HUDEP-2 (cell line): ENCODE data around the gene PLXNA2.

Experiments used
- DNase-seq, 76 experiments: peaks; one replicate each; lab custom pipeline; 2025; ENCODE audit not compliant: unreplicated experiment in 76 of 76; lab: John Stamatoyannopoulos, UW

The PLXNA2 gene

GRCh38 chr1:208129060-208129459 lies 115.1 kb downstream of the PLXNA2 start:
- no peak for DNase-seq

DNA sequence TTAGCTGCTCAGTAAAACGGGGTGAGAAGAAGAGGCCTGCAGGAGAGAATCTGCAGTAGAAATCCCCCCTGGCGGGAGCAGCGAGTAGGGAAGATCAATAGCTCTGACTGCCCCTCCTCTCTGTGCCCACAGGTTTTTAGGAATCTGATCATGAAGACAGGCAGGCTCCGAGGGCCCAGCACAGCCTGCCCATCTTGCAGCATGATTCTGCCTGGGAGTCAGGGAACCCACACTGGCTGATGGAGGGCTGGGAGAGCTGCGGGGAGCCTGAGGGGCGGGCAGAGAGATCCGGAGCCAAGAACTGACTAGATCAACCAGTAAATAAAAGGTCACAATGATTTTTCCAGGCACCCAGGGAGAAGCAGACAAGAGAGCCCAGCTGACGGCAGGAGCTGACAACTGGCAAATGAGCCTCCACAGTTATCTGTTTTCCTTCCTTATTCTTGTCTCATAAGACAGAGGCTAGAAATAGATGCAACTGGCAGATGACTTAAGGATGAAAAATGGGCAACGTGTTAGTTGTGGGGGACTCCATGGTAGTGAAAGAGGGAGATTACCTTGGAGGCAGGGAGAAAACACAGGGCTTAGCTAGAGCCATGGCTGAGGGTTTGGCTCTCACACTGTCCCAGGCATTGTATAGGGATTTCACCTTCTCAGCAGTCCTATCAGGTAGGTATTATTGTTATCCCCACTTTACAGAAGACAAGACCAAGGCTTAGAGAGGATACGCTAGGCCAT lies 116.2 kb downstream of the PLXNA2 start:
- no peak for DNase-seq

DNA sequence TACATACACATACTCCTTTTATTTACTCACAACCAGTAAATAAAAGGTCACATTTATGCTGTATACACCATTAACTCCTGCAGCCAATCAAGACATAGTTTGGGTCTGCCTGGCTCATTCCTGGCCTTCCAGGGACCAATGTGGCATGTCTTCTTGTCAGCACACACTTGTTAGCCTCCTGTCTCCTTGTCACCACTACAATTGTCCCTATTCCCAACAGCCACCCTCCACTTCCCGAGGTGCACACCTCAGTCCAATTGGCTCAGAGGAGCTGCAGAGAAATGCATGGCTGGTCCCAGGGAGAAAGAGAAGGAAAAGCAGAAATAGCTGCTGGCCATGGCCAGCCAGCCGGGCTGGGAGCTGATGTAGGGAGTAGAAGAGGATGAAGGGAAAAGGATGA lies 116.9 kb downstream of the PLXNA2 start:
- DNase-seq = no peak

GRCh38 chr1:208126108-208126507 lies 118.1 kb downstream of the PLXNA2 start:
- no peak for DNase-seq

DNA sequence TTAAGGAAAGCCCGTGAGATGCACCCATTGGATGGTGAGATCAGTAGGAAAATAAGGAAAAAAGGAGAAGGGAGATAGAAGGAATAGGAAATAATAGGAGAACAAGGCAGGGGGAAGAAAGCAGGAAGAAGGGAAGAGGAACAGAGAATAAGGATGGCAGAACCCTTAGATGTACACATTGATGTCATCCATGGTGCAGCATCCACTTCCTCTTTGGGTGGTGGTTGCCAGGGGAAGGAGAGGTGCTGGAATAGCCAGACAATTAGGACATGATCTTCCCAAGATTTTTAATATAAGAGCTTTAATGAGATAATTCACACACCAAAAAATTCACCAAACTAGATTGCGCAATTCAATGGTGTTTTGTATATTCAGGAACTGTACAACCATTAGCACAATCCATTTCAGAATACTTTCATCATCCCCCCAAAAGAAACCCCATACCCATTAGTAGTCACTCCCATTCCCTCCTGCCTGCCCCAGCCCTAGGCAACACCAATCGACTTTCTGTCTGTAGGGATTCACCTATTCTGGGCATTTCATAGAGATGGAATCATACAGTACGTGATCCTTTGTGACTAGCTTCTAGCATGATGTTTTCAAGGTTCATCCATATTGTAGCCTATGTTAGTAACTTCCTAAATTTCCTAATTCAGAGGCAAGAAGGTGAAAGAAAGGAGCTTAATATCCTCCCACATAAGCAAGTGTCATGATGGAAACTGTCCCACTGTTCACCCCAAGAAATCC lies 121.4 kb downstream of the PLXNA2 start:
- no peak for DNase-seq

GRCh38 chr1:208121813-208122364 lies 122.3 kb downstream of the PLXNA2 start:
- no peak for DNase-seq

- no peak for DNase-seq
Measured at GRCh38 chr1:208120431-208120790, 123.8 kb downstream of the PLXNA2 start.

DNA sequence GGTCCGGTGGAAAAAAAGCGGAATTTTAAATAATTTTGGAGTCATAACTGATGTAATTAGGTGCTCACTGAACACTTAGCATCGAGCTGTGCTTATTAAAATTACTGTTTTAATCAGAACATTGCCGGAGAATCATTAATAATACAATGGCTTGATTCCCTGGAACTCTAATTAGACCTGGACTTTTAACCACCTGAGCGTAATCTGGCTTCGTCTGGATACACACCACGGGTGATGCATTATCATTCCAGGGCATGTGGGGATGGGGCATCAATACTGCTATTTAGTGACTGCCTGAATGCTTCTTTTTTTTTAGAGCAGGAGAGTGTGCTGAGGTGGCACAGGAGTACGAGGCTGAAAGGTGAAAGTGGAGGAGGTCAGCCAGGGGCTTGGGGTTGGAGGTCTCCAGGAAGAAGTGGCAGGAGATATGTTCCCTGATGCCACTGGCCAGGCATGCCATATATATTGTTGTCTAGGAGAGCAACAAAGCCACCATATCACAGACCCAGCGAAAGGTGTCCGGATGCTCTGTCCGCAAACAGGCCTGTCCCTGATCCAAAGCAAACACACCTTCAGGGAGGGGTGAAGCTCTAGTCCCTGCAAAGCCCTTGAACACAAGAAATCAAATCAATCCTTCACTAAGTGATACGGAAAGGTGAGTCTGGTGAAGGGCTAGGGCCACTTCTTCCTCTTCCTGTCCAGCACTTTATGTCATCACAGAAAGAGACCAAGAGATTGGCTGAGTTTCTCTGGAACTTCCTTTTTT lies 125.2 kb downstream of the PLXNA2 start:
- no peak for DNase-seq

DNA sequence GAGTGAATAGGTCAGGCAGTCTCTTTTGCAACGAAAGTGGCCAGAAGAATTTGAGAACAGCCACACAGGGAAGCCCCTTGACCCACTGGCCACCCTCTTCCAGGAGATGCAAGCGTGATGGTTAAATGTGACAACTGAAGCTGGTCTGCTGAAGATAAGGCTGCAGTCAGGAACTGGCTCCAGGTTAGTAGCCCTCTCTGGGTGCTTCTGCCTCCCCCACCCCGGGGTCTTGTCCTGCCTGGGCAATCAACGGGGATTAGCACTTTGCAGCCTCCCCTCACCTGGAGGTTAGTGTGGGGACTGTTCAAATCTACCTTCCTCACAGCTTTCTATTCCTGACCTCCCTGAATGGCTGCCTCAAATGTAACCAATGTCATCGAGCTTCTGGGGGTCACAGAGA lies 125.9 kb downstream of the PLXNA2 start:
- DNase-seq = no peak

GRCh38 chr1:208117826-208118225 lies 126.4 kb downstream of the PLXNA2 start:
- DNase-seq = no peak

DNA sequence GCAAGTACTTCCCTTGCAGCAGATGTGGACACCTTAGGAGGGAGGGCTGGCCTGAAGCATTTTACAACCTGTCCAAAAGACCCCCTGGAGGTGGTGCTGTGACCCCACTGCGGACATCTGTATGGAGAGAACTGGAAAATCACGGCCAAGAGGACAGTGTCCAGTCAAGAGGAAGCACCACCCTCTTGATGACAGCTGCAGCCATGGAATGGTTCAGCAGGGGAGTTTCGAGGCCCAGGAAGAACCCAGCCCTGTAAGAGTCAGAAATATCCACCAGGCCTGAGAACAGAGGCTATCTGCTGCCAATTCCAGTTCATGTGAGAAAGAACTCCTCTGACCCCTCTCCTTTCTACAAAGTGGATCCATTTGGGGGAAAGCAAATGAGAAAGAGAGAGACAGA lies 126.8 kb downstream of the PLXNA2 start:
- DNase-seq = no peak

- DNase-seq = no peak
Measured at GRCh38 chr1:208115924-208116640, 128.1 kb downstream of the PLXNA2 start.

DNA sequence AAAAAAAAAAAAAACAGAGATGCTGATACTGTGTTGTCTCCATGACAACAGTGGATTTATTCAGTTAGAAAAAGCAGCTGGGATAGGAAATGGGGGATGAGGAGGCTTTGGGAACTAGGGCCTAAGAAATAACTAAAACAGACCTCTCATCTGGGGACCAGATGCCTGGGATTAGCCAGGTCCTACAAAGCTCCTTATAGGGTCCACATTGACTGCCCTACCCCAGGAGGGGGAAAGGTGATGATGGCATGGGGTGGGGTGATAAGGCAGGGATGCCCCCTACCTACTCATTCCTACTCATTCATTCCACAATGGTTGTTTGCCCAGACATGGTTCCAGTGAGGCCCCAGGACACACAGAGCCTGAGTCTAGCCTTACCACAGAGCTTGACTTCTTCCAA lies 131.2 kb downstream of the PLXNA2 start:
- DNase-seq = no peak

- DNase-seq = no peak
Measured at GRCh38 chr1:208112401-208112800, 131.8 kb downstream of the PLXNA2 start.

DNA sequence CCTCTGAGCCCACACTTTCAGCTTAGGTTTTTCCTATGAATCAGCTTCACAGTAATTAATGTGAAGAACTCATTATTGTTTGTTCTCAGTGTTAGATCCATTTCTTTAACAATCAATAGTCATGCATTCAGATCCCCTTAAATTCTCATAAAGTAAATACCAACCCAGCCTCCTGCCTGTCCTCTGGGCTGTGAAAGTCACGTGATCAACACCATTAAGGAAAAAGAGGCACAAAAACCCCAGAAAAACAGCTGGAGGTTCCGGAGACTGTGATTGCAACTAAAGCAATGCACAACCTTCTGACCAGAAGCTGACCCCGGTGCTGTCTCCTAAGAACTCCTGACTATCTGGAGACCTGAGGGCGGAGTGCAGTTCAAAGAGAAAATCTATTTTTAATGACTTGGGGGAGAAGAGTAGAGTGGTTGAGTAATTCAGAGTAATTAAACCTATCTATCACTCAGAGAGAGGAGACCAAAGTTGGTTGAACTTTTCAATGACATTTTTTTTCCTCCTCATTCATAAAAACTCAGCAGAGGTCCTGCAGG lies 132.5 kb downstream of the PLXNA2 start:
- no peak for DNase-seq

DNA sequence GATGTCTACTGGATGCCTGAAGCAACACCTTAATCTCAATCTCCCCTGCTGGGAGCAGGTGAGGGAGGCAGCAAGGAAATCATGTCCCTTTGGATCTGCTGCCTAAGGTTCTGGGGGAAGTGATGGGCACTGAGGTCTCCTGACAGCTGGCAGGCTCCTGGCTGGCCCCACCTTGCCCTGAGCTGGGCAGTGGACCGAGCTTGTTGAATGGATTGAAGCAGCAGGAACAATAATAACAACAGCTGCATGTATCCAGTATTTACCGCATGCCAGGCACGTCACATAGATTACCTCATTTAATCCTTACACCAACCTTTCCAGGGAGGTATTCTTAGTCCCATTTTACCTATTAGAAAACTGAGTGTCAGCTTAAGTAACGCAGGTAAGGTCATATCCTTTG lies 133.9 kb downstream of the PLXNA2 start:
- DNase-seq = no peak

DNA sequence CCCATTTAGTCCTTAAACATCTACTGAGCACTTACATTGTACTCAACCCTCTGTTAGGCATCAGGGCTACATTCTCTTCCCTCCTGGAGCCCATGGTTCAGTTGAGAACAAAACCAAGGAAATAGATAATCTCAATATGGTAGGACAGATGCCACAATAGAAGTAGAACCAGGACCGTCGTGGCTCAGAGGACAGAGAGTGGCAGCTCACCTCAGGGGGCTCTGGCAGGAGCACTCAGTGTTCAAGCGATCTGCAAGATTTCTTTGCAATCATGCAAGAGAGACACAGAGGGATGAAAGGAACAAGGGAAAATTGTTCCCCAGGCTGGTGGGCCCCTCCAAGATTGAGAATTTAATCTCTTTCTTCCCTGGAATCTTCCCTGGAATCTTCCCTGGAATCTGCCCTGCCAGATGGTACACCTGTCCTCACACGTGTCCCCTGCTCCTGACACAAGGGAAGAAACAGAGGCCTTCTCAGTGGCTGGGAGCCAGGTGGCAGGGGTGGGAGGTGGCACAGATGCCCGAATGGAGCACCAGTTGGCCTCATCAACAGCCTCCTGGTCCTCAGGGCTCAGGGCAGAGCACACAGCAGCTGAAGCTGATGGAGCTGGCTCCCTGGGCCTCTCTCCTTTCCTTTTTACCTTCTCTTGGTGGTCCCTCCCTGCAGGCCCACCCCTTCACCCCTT lies 135.4 kb downstream of the PLXNA2 start:
- no peak for DNase-seq

DNA sequence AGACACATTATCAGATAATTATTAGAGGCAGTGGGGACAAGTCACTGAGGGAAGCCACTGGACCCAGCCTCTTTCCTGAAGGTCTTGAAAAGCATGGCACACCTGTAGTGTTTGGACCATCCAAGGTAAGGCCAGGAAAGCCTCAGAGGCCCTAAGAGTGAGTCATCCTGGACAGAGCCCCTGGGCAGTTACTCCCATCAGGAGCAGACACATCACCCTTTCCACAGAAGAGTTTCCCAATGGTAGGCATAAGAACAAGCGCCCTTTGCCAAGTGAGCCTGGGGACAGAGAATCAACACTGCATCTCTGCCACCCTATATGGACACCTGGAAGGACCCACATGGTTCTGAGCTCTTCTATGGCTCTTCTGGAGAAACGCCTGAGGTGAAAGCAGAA lies 136.0 kb downstream of the PLXNA2 start:
- DNase-seq = no peak

DNA sequence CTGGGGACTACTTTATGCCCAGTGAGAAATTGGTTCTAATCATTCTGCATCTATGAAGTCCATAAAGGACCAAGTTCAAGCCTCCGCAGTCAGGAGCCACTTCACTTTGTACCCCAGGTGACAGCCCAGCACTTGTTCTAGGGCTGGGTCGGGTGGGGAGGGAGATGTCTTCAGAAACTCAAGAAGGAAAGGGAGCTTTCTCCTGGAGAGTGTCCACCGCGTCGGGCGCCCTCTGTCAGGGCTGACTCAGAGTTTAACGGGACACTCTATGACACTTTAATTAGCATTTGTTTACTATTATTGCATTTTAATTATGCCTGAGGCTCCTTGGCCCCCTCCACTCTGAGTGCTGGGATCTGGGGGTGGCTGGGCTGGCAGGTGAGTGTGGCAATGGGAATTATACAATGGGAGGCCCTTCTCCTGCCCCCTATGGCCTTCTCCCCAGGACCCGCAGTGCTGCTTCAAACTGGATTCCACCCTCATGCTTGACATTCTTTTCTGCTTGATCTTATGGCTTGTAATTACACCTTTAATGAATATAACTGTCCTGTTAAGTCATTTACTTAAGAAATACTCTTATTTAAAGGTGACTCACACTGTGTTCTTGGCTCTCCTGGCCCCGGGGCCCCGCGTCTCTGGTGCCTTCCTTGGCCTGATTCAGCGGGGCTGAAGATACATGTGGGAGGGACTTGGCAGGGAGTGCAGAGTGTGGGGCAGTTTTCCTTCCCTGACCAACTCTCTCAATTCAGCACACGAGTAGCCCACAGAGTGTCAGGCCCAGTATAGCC lies 136.6 kb downstream of the PLXNA2 start:
- peak in 1 of 76 experiments; percentile 14 for DNase-seq
